ENCODE results near the gene PTX4.
A peak's percentile ranks its signal among the peaks of the same experiment; 100 is the strongest.
"Not testable (repeated sequence)": the region's sequence is repeated elsewhere in the genome, so short reads cannot be mapped to it uniquely, and the experiment has no call there.

The PTX4 gene

DNA sequence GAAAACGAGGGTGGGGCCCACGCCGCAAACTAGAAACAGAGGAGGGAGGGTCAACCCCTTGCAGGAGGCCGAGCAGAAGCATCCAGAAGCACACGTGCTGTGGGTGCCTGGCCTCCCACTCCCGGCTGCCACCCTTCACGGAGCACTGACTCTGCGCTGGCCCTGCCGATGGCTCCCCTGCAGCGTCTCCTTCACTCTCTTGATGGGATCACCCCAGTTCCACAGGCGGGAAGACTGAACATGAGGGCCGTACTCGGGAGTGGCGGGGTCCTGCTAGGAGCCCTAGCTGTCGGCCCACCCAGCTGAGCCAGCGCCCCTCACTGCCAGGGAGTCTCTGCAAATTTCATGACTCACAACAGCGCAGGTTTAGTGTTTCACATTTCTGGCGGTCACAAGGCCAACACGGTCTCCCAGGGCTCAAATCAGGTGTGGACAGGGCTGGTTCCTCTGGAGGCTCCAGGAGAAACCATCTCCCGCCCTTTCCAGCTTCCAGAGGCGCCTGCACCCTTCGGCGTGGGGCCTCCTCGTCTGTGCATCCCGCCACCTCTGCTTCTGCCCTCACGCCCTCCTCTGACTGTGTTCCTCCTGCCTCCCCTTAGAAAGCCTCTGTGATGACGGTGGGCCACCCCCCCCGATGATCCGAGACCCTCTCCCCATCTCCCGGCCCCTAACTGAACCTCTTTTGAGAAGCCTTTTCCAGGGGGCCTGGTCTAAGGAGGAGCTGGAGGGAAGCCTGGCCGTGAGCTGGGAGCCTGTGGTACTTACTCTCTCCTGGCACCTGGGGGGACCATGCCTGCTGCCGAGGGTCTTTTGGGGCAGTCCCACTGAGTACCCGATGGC is 2.0 kb downstream of the PTX4 start:
- Histone ChIP-seq H3K27ac (ENCODE audit: low read length) (no peak overlapping the region), H3K4me3 (ENCODE audit: low read length) (no peak overlapping the region), H3K4me1 (ENCODE audit: insufficient read depth, low read length) (no peaks in the 10 kb centered on the region), H3K9ac (ENCODE audit: low read depth, low read length) (no peak overlapping the region), H3K36me3 (ENCODE audit: insufficient read depth, low read depth, low read length) (no peaks in the 10 kb centered on the region), H3K27me3 (ENCODE audit: insufficient read depth, low read length) (peaks cover 10% of the 10 kb centered on the region), H3K9me3 (ENCODE audit: insufficient read depth, low read depth, low read length) (no peaks in the 10 kb centered on the region)

DNA sequence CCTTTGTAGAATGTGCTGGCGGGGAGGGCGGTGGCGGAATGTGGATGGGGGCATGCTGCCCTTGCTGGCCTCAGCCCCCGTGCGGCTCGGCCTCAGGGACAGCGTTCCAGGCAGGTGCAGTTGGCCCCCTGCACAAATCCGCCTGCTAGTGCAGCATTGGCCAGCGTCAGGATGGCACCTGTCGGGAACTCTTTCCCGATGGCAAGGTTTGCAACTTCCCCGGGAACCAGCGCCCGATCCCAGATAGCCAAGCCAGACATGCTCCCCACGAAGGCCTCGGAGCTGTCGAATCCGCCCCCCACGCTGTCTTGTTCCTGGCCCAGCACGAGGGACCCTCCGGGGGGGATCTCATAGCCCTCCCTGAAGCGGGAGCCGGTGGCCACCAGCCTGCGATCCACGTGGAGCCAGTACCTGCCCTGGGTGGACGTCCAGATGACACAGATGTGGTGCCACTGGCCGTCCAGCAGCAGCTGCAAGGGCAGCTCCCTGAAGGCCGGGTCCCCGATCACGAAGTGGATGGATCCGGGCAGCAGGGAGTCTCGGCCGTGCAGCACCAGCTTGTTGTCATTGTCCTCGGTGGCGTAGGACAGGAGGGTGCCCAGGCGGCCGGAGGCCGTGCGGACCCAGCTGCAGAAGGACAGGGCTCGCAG is 2.8 kb downstream of the PTX4 start:
- Histone ChIP-seq H3K4me3 (ENCODE audit: low read length) (no peak overlapping the region), H3K9me3 (ENCODE audit: insufficient read depth, low read depth, low read length) (no peaks in the 10 kb centered on the region), H3K27me3 (ENCODE audit: insufficient read depth, low read length) (peaks cover 10% of the 10 kb centered on the region), H3K36me3 (ENCODE audit: insufficient read depth, low read depth, low read length) (no peaks in the 10 kb centered on the region), H3K4me1 (ENCODE audit: insufficient read depth, low read length) (no peaks in the 10 kb centered on the region), H3K9ac (ENCODE audit: low read depth, low read length) (no peak overlapping the region), H3K27ac (ENCODE audit: low read length) (no peak overlapping the region)

DNA sequence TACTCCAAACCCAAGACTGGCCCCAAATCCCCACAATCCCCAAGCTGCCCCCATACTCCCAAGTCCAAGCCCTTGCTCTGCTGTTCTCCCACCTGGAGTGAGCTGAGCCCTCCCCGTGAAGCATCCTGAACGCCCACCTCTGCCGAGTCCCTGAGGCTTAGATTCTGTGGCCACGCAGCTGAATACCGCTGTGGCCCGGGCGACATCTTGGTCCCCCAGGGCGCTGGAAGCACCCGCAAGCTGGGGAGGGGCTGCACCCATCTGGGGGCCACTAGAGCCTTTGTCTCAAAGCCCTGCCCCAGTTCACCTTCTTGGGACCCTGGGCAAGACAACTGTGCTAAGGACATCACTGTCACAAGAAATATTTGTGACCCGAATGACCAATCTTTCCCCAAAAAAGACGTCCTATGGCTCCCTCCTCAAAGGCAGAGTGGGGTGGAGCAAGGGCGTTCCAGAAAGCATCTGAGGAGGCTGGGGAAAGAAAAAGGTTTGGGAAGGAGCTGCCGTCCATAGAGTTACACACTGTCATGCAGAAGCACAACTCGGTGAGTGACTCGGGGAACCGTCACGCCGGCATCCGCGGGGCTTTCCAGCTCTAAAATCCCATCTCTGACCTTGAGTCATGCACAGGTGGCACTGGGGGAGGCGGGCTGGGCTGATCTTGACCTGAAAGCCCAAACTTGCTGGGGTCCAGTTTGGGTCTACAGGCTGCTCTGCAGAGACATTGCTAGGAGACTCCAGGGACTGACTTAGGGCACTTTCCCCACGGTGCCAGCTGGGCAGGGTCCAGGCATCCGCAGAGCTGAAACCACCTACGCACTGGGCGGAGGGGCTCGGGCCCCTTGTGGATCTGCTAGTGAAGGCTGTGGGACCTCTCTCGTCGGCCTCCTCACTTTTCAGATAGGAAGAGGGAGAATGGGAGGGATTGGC is 6.6 kb downstream of the PTX4 start:
- H3K27me3 ChIP-seq (ENCODE audit: insufficient read depth, low read length), result peaks cover 17% of the 10 kb centered on the region
- no peak overlapping the region for H3K27ac ChIP-seq (ENCODE audit: low read length)
- H3K4me3 ChIP-seq (ENCODE audit: low read length), result no peak overlapping the region
- no peak overlapping the region for H3K9ac ChIP-seq (ENCODE audit: low read depth, low read length)
- H3K36me3 ChIP-seq (ENCODE audit: insufficient read depth, low read depth, low read length), result no peaks in the 10 kb centered on the region
- H3K4me1 ChIP-seq (ENCODE audit: insufficient read depth, low read length), result no peaks in the 10 kb centered on the region
- no peaks in the 10 kb centered on the region for H3K9me3 ChIP-seq (ENCODE audit: insufficient read depth, low read depth, low read length)

DNA sequence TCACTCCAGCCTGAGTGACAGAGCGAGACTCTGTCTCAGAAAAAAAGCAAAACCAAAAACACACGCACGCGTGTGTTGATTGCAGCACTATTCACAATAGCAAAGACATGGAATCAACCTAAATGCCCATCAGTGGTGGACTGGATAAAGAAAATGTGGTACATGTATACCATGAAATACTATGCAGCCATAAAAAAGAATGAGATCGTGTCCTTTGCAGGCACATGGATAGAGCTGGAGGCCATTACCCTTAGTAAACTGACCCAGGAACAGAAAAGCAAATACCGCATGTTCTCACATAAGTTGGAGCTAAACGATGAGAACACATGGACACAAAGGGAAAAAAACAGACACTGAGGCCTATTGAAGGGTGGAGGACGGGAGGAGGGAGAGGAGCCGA is 9.8 kb downstream of the PTX4 start:
- peaks cover 20% of the 10 kb centered on the region for H3K27me3 ChIP-seq (ENCODE audit: insufficient read depth, low read length)
- H3K4me3 ChIP-seq (ENCODE audit: low read length); H3K27ac ChIP-seq (ENCODE audit: low read length); H3K4me1 ChIP-seq (ENCODE audit: insufficient read depth, low read length); H3K36me3 ChIP-seq (ENCODE audit: insufficient read depth, low read depth, low read length); H3K9ac ChIP-seq (ENCODE audit: low read depth, low read length); H3K9me3 ChIP-seq (ENCODE audit: insufficient read depth, low read depth, low read length): not testable (repeated sequence)

DNA sequence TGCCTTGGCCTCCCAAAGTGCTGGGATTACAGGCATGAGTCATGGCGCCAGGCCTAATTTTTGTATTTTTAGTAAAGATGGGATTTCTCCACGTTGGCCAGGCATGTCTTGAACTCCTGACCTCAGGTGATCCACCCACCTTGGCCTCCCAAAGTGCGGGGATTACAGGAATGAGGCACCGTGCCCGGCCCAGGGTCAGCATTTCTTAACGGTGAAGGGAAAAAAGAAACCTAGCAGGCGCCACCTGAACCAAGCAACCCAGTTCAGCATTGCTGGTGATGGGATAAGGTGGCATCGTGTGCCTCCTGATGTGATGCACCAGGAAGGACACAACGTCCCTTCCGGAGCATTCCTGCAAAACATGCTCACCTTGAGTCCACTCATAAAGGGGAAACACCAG is 11.7 kb downstream of the PTX4 start:
- H3K9me3 ChIP-seq (ENCODE audit: insufficient read depth, low read depth, low read length), result no peaks in the 10 kb centered on the region
- H3K9ac ChIP-seq (ENCODE audit: low read depth, low read length), result no peak overlapping the region
- peaks cover 14% of the 10 kb centered on the region for H3K27me3 ChIP-seq (ENCODE audit: insufficient read depth, low read length)
- H3K4me3 ChIP-seq (ENCODE audit: low read length), result no peak overlapping the region
- H3K36me3 ChIP-seq (ENCODE audit: insufficient read depth, low read depth, low read length), result no peaks in the 10 kb centered on the region
- no peak overlapping the region for H3K27ac ChIP-seq (ENCODE audit: low read length)
- H3K4me1 ChIP-seq (ENCODE audit: insufficient read depth, low read length), result peaks cover 4% of the 10 kb centered on the region; the same call in 1 of the 2 replicates

DNA sequence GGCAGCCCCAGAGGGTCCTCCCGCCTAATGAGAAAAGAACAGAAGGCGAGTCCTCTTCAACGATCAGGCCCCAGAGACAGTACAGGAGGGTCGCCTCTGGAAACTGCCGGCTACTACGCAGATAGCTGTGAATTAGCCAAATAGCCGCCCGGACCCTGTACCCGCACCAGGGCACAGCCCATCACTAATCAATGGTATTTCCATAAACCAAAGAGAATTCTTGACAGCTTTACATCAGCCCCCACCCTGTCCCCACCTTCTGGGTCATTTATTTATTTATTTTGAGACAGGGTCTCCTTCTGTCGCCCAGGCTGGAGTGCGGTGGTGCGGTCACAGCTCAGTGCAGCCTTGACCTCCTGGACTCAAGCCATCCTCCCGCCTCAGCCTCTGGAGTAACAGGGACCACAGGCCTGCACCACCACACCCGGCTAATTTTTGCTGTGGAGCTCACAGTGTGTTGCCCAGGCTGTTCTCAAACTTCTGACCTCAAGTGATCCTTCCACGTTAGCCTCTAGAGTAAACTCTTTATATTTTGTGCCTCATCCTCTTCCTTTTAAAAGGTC is 13.1 kb downstream of the PTX4 start:
- H3K27me3 ChIP-seq (ENCODE audit: insufficient read depth, low read length), result peaks cover 14% of the 10 kb centered on the region
- H3K4me3 ChIP-seq (ENCODE audit: low read length), result peak overlapping the region; percentile 81
- H3K36me3 ChIP-seq (ENCODE audit: insufficient read depth, low read depth, low read length), result no peaks in the 10 kb centered on the region
- peak overlapping the region; percentile 77; the same call in 1 of the 2 replicates for H3K9ac ChIP-seq (ENCODE audit: low read depth, low read length)
- H3K4me1 ChIP-seq (ENCODE audit: insufficient read depth, low read length), result peaks cover 4% of the 10 kb centered on the region; the same call in 1 of the 2 replicates
- H3K27ac ChIP-seq (ENCODE audit: low read length), result peak overlapping the region; percentile 58
- no peaks in the 10 kb centered on the region for H3K9me3 ChIP-seq (ENCODE audit: insufficient read depth, low read depth, low read length)

DNA sequence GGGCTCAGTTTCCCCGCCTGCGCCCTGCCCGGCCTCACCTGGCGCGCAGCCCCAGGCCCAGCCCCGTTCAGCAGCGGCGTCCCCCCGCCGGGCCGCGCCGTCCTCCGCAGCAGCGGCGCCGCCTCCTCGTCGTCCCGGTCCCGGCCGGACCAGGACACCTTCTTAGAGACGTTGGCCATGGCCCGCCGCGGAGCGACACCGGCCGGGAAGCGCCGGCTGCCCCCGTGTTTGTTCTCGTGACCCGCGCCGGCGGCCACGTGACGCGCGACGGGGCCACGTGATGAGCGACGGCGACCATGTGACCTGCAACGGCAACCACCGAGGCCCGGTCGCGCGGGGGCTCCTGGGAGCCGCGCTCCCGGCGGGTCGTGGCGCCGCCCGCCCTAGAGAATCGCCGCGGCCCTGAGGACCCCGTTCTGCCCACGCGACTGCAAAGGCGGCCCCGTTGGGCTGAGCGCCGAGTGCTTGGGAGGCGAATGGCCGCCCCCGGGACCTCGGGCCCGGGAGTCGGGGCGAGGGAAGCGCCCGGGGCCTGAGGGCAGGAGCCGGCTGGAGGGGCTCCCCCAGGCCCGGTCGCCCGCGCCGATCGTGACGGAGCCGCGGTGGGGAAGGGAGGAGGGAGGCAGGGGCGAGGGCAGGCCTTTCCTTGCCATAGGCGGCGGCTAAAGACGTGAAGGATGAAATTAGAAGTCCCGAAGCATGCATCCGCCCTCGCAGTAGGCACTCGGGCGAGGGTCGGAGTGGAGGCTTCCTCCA is 13.8 kb downstream of the PTX4 start, which contains the start of gene CLCN7:
CLCN7 (minus strand) TSS at position 233 of the 756 bp plus-strand sequence; CDS start at position 179, 54 bp downstream.
- Histone ChIP-seq H3K9ac (ENCODE audit: low read depth, low read length) (peak within 1 kb of the TSS; percentile 77), H3K27ac (ENCODE audit: low read length) (peak within 1 kb of the TSS; percentile 58), H3K36me3 (ENCODE audit: insufficient read depth, low read depth, low read length) (no peaks in the 10 kb centered on the region), H3K27me3 (ENCODE audit: insufficient read depth, low read length) (peaks cover 14% of the 10 kb centered on the region), H3K4me1 (ENCODE audit: insufficient read depth, low read length) (peaks cover 4% of the 10 kb centered on the region; the same call in 1 of the 2 replicates), H3K9me3 (ENCODE audit: insufficient read depth, low read depth, low read length) (no peaks in the 10 kb centered on the region), H3K4me3 (ENCODE audit: low read length) (peak within 1 kb of the TSS; percentile 81)

DNA sequence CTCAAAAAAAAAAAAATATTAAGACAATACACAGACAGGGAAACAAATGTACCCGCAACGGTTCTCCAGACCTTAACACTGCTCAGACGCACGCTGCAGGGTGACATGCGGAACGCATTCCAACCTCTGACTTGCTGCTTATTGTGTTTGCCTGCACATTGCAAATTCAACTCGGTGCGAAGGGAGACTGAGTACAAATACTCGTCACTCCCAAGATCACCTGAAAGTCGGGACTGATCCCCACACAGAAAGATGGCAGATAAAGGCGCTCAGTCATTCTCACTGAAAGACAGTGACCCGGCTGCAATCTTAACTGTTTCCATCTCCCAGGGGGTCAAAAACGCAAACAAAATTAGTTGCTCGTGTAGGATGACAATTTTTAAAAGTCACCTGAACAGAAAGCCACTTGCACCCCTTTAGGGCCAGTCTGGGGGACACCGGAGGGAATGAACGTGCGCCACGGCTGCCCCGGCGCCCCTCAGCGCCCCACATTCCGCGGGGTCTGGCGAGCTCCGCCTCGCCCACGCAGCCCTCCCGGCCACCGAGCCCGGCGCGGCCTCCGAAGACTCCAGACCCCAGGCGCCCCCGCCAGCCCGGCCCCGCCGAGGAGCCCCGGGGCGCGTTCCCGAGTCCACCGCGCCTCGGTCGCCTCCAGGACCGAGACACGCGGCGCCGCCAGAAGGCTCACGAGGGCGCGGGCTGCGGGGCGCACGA is 14.5 kb downstream of the PTX4 start:
- Histone ChIP-seq H3K9ac (ENCODE audit: low read depth, low read length) (peak overlapping the region; percentile 77), H3K27me3 (ENCODE audit: insufficient read depth, low read length) (peaks cover 14% of the 10 kb centered on the region), H3K4me3 (ENCODE audit: low read length) (peak overlapping the region; percentile 81), H3K9me3 (ENCODE audit: insufficient read depth, low read depth, low read length) (no peaks in the 10 kb centered on the region), H3K4me1 (ENCODE audit: insufficient read depth, low read length) (peaks cover 4% of the 10 kb centered on the region; the same call in 1 of the 2 replicates), H3K36me3 (ENCODE audit: insufficient read depth, low read depth, low read length) (no peaks in the 10 kb centered on the region), H3K27ac (ENCODE audit: low read length) (no peak overlapping the region)

DNA sequence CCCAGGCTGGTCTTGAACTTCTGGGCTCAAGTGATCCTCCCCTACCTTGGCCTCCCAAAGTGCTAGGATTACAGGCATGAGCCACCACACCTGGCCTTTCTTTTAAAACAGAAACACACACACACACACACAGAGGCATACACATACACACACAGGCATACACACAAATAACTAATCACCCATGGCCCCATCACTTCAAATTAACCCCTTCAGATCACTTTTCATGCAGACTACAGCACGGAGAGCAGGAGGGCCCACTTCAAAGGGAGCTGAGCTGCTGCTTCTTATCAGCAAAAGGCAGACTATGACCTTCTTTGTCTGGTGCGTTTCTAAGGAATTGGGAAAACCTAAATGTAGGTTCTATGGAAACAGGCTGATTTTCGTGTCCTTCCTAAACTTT is 15.8 kb downstream of the PTX4 start:
- Histone ChIP-seq H3K4me1 (ENCODE audit: insufficient read depth, low read length) (peaks cover 4% of the 10 kb centered on the region; the same call in 1 of the 2 replicates), H3K9ac (ENCODE audit: low read depth, low read length) (no peak overlapping the region), H3K27me3 (ENCODE audit: insufficient read depth, low read length) (peaks cover 14% of the 10 kb centered on the region; the same call in 1 of the 2 replicates), H3K36me3 (ENCODE audit: insufficient read depth, low read depth, low read length) (no peaks in the 10 kb centered on the region), H3K9me3 (ENCODE audit: insufficient read depth, low read depth, low read length) (no peaks in the 10 kb centered on the region), H3K4me3 (ENCODE audit: low read length) (no peak overlapping the region), H3K27ac (ENCODE audit: low read length) (no peak overlapping the region)

DNA sequence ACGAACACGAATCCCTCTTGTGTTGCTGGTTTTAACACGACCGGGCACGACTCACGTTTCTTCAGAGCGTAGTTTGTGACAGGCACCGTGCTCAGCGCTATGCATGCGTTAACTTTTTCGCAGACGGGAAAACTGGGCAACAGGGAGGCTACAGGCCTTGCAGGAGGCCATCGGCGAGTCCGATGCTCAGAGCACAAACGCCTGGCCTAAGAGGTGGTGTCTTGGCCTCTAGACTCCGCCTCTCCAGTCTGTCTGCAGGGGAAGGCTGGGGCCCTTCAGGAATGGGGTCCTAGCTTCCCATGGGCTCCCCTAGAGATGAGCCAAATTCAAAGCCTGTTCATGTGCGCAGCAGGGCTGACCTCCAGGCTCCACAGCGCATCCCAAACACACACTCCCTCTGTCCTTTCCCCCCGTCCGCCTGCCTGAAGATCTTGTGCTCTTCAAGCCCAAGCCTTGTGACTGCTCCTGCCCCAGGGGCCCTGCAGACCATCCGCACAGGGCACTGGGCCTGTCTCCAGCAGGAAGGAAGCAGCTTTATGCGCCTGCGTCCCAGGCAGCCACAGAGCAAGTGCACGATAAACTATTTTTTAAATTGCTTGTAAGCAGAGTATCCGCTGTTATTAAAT is 17.1 kb downstream of the PTX4 start:
- Histone ChIP-seq H3K4me3 (ENCODE audit: low read length) (no peak overlapping the region), H3K9ac (ENCODE audit: low read depth, low read length) (no peak overlapping the region), H3K9me3 (ENCODE audit: insufficient read depth, low read depth, low read length) (no peaks in the 10 kb centered on the region), H3K27ac (ENCODE audit: low read length) (no peak overlapping the region), H3K27me3 (ENCODE audit: insufficient read depth, low read length) (peaks cover 6% of the 10 kb centered on the region; the same call in 1 of the 2 replicates), H3K4me1 (ENCODE audit: insufficient read depth, low read length) (peaks cover 4% of the 10 kb centered on the region; the same call in 1 of the 2 replicates), H3K36me3 (ENCODE audit: insufficient read depth, low read depth, low read length) (no peaks in the 10 kb centered on the region)
